SK-N-SH treated with all-trans-retinoic acid at 6 μM for 48 hours (cell line): ENCODE measurements around the gene DLG2.

Experiments used
- ESRRG ChIP-seq: fragments of 250-450 bp; sonication (Bioruptor Pico); IDR thresholded peaks from 2 replicates; pipeline ENCODE4 v1.6.1; 2021; ENCODE audit warnings: mild to moderate bottlenecking
- GLIS3 ChIP-seq: fragments of 250-450 bp; sonication (Bioruptor Pico); IDR thresholded peaks from 2 replicates; pipeline ENCODE4 v1.5.0; 2020; ENCODE audit warnings: mild to moderate bottlenecking, moderate library complexity
- PPARA ChIP-seq: fragments of 250-450 bp; sonication (Bioruptor Pico); IDR thresholded peaks from 2 replicates; pipeline ENCODE4 v1.5.0; 2020; ENCODE audit warnings: mild to moderate bottlenecking, borderline replicate concordance
- RARB ChIP-seq: fragments of 250-450 bp; sonication (Bioruptor Pico); IDR thresholded peaks from 2 replicates; pipeline ENCODE4 v1.8.0; 2021; ENCODE audit warnings: mild to moderate bottlenecking, moderate library complexity
- TCF4 ChIP-seq: fragments of 250-450 bp; sonication (Bioruptor Pico); IDR thresholded peaks from 2 replicates; pipeline ENCODE4 v1.8.0; 2021; ENCODE audit warnings: mild to moderate bottlenecking, moderate library complexity, borderline replicate concordance
- TOX ChIP-seq: fragments of 250-450 bp; sonication (Bioruptor Pico); IDR thresholded peaks from 2 replicates; pipeline ENCODE4 v1.8.0; 2021; ENCODE audit warnings: mild to moderate bottlenecking, moderate library complexity, borderline replicate concordance
- ZFP3 ChIP-seq: fragments of 250-450 bp; sonication (Bioruptor Pico); IDR thresholded peaks from 2 replicates; pipeline ENCODE4 v1.5.0; 2020; ENCODE audit warnings: mild to moderate bottlenecking, moderate library complexity
- ZFP30 ChIP-seq: fragments of 450-650 bp; formaldehyde crosslinking; IDR thresholded peaks from 2 replicates; pipeline ENCODE4 v1.5.0; 2022; ENCODE audit warnings: mild to moderate bottlenecking, moderate library complexity
- ZNF565 ChIP-seq: fragments of 450-650 bp; formaldehyde crosslinking; conservative IDR thresholded peaks from 2 replicates; pipeline ENCODE4 v1.5.0; 2020; ENCODE audit warnings: low read depth, mild to moderate bottlenecking, moderate library complexity
- ZNF70 ChIP-seq: fragments of 450-650 bp; formaldehyde crosslinking; IDR thresholded peaks from 2 replicates; pipeline ENCODE4 v1.5.0; 2020; ENCODE audit warnings: mild to moderate bottlenecking, moderate library complexity
- TF ChIP-seq, protein P1 (sequence below): fragments of 250-450 bp; sonication (Bioruptor Pico); IDR thresholded peaks from 2 replicates; pipeline ENCODE4 v1.8.0; 2020; ENCODE audit warnings: mild to moderate bottlenecking, moderate library complexity, borderline replicate concordance

GRCh38 chr11:84243629-84244263, 1383.4 kb downstream of the DLG2 start:
- TF ChIP-seq ZFP30 (CRISPR knock-in tag): no peak
- TF ChIP-seq TCF4 (CRISPR knock-in tag): no peak
- TF ChIP-seq, protein P1, sequence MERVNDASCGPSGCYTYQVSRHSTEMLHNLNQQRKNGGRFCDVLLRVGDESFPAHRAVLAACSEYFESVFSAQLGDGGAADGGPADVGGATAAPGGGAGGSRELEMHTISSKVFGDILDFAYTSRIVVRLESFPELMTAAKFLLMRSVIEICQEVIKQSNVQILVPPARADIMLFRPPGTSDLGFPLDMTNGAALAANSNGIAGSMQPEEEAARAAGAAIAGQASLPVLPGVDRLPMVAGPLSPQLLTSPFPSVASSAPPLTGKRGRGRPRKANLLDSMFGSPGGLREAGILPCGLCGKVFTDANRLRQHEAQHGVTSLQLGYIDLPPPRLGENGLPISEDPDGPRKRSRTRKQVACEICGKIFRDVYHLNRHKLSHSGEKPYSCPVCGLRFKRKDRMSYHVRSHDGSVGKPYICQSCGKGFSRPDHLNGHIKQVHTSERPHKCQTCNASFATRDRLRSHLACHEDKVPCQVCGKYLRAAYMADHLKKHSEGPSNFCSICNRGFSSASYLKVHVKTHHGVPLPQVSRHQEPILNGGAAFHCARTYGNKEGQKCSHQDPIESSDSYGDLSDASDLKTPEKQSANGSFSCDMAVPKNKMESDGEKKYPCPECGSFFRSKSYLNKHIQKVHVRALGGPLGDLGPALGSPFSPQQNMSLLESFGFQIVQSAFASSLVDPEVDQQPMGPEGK (CRISPR knock-in tag): no peak
- no peak for TF ChIP-seq ZFP3
- TF ChIP-seq RARB (CRISPR knock-in tag): no peak
- TF ChIP-seq ESRRG (CRISPR knock-in tag): no peak
- no peak for TF ChIP-seq GLIS3 (CRISPR knock-in tag)
- no peak for TF ChIP-seq TOX (CRISPR knock-in tag)
- TF ChIP-seq ZNF565 (CRISPR knock-in tag): no peak
- no peak for TF ChIP-seq PPARA (CRISPR knock-in tag)
- no peak for TF ChIP-seq ZNF70 (CRISPR knock-in tag)
